HEK293 (cell line): ENCODE results near the gene ASMTL.

Source experiments
- CTCF ChIA-PET: fragments of 350-600 bp; formaldehyde crosslinking; extraction: SDS; loops from one replicate; lab custom pipeline; 2021; ENCODE audit warnings: antibody characterized with exemption; lab: Yijun Ruan, JAX
- POLR2A ChIA-PET: fragments of 300-600 bp; formaldehyde crosslinking; extraction: SDS; loops from one replicate; lab custom pipeline; 2020; ENCODE audit warnings: antibody characterized with exemption, inconsistent platforms; lab: Yijun Ruan, JAX
- H3K27ac ChIP-seq: fragments of 200-500 bp; sonication (Bioruptor generic); 2 replicates; pipeline ENCODE4 v1.5.1; 2014; ENCODE audit warnings: low read depth, low read length, control low read depth, inconsistent platforms; ENCODE audit errors: extremely low read depth
- H3K36me3 ChIP-seq, 2 experiments: fragments of 200-500 bp in 1 of 2; sonication (Bioruptor generic) in 1 of 2; 1 replicate in 1 of 2; 2 replicates in 1 of 2; pipeline ENCODE4 v1.5.1; 2014 to 2017; ENCODE audit warnings: inconsistent platforms in 2 of 2, low read length in 2 of 2; ENCODE audit not compliant: control insufficient read depth in 2 of 2, insufficient read depth in 1 of 2
- H3K4me1 ChIP-seq: fragments of 200-500 bp; sonication (Bioruptor generic); 2 replicates; pipeline ENCODE4 v1.5.1; 2014; ENCODE audit warnings: mild to moderate bottlenecking, low read length, inconsistent platforms; ENCODE audit not compliant: control insufficient read depth, insufficient read depth
- H3K4me3 ChIP-seq: 2 replicates; pipeline ENCODE4 v1.5.1; 2011; ENCODE audit warnings: low read depth, mild to moderate bottlenecking, control low read depth, low read length, moderate library complexity
- H3K9me3 ChIP-seq: fragments of 200-500 bp; sonication (Bioruptor generic); 2 replicates; pipeline ENCODE4 v1.5.1; 2014; ENCODE audit warnings: low read depth, low read length, inconsistent platforms; ENCODE audit not compliant: control insufficient read depth, insufficient read depth
- BCL11B ChIP-seq: fragments of 450-650 bp; formaldehyde crosslinking; IDR thresholded peaks from 2 replicates; pipeline ENCODE4 v1.5.1; 2016; ENCODE audit warnings: low read depth, missing biosample characterization, missing genetic modification characterization
- HOXA7 ChIP-seq: sonication (generic); formaldehyde crosslinking; IDR thresholded peaks from 2 replicates; pipeline ENCODE4 v1.8.1; 2022; ENCODE audit warnings: missing genetic modification reagents, borderline replicate concordance
- KLF1 ChIP-seq: fragments of 450-650 bp; formaldehyde crosslinking; IDR thresholded peaks from 2 replicates; pipeline ENCODE4 v1.5.1; 2016; ENCODE audit warnings: missing biosample characterization, missing genetic modification characterization
- KLF9 ChIP-seq: fragments of 450-650 bp; formaldehyde crosslinking; IDR thresholded peaks from 2 replicates; pipeline ENCODE4 v1.5.1; 2016; ENCODE audit warnings: missing biosample characterization, missing genetic modification characterization, low read depth
- PRDM2 ChIP-seq: fragments of 450-650 bp; formaldehyde crosslinking; IDR thresholded peaks from 2 replicates; pipeline ENCODE4 v1.5.1; 2016; ENCODE audit warnings: missing biosample characterization, missing genetic modification characterization, borderline replicate concordance
- SP3 ChIP-seq: fragments of 450-650 bp; formaldehyde crosslinking; IDR thresholded peaks from 2 replicates; pipeline ENCODE4 v1.5.1; 2016; ENCODE audit warnings: missing biosample characterization, missing genetic modification characterization
- TRIM28 ChIP-seq: IDR thresholded peaks from 2 replicates; pipeline ENCODE4 v1.6.1; 2011; ENCODE audit warnings: low read length, control low read depth, borderline replicate concordance
- ZBTB49 ChIP-seq: fragments of 450-650 bp; formaldehyde crosslinking; IDR thresholded peaks from 2 replicates; pipeline ENCODE4 v1.5.1; 2016; ENCODE audit warnings: missing biosample characterization, missing genetic modification characterization, low read depth
- ZBTB6 ChIP-seq: fragments of 450-650 bp; formaldehyde crosslinking; IDR thresholded peaks from 2 replicates; pipeline ENCODE4 v1.5.1; 2017; ENCODE audit warnings: missing biosample characterization, missing genetic modification characterization
- ZFP41 ChIP-seq: fragments of 450-650 bp; formaldehyde crosslinking; IDR thresholded peaks from 2 replicates; pipeline ENCODE4 v1.5.1; 2016; ENCODE audit warnings: missing biosample characterization, missing genetic modification characterization, borderline replicate concordance
- ZNF18 ChIP-seq: fragments of 450-650 bp; formaldehyde crosslinking; IDR thresholded peaks from 2 replicates; pipeline ENCODE4 v1.5.1; 2016; ENCODE audit warnings: missing biosample characterization, missing genetic modification characterization
- ZNF211 ChIP-seq: fragments of 450-650 bp; formaldehyde crosslinking; IDR thresholded peaks from 2 replicates; pipeline ENCODE4 v1.5.1; 2016; ENCODE audit warnings: low read depth, missing biosample characterization, missing genetic modification characterization
- ZNF24 ChIP-seq: fragments of 450-650 bp; formaldehyde crosslinking; IDR thresholded peaks from 2 replicates; pipeline ENCODE4 v1.5.1; 2016; ENCODE audit warnings: missing biosample characterization, missing genetic modification characterization
- ZNF488 ChIP-seq: fragments of 450-650 bp; formaldehyde crosslinking; IDR thresholded peaks from 2 replicates; pipeline ENCODE4 v1.5.1; 2016; ENCODE audit warnings: missing biosample characterization, missing genetic modification characterization
- ZNF530 ChIP-seq: fragments of 450-650 bp; formaldehyde crosslinking; IDR thresholded peaks from 2 replicates; pipeline ENCODE4 v1.5.1; 2016; ENCODE audit warnings: low read depth, missing biosample characterization, missing genetic modification characterization
- ZNF707 ChIP-seq: fragments of 450-650 bp; formaldehyde crosslinking; IDR thresholded peaks from 2 replicates; pipeline ENCODE4 v1.5.1; 2016; ENCODE audit warnings: missing biosample characterization, missing genetic modification characterization
- ZNF837 ChIP-seq: fragments of 450-650 bp; formaldehyde crosslinking; IDR thresholded peaks from 2 replicates; pipeline ENCODE4 v1.5.1; 2016; ENCODE audit warnings: missing biosample characterization, missing genetic modification characterization

The ASMTL gene

GRCh38 chrX:1442016-1442665, 10.6 kb downstream of the ASMTL start:
- peaks cover 4 to 17% of the 10 kb centered on the region in 2 experiments for H3K36me3 ChIP-seq
- TF ChIP-seq ZNF18 (no peak), ZBTB6 (tag by site-specific recombination) (no peak)
- no peak overlapping the region for H3K27ac ChIP-seq
- no peaks in the 10 kb centered on the region for H3K4me1 ChIP-seq
- no peak overlapping the region for H3K4me3 ChIP-seq
- ChIA-PET CTCF (no interaction called here), POLR2A (no interaction called here)
- H3K9me3 ChIP-seq: no peaks in the 10 kb centered on the region

GRCh38 chrX:1440506-1440905, 12.2 kb downstream of the ASMTL start:
- Histone ChIP-seq H3K36me3 (peaks cover 4 to 28% of the 10 kb centered on the region in 2 experiments), H3K9me3 (no peaks in the 10 kb centered on the region), H3K4me3 (no peak overlapping the region), H3K27ac (no peak overlapping the region), H3K4me1 (no peaks in the 10 kb centered on the region)
- ChIA-PET POLR2A (no interaction called here), CTCF (no interaction called here)
- no peak for TF ChIP-seq BCL11B (tag by site-specific recombination)
- TF ChIP-seq ZNF837 (tag by site-specific recombination): no peak
- TF ChIP-seq ZFP41: no peak
- TF ChIP-seq ZNF488 (tag by site-specific recombination): no peak
- TF ChIP-seq ZNF707 (tag by site-specific recombination): no peak
- TF ChIP-seq PRDM2 (tag by site-specific recombination): no peak
- no peak for TF ChIP-seq HOXA7
- no peak for TF ChIP-seq ZNF530 (tag by site-specific recombination)
- no peak for TF ChIP-seq KLF9 (tag by site-specific recombination)
- no peak for TF ChIP-seq ZNF24 (tag by site-specific recombination)
- no peak for TF ChIP-seq TRIM28
- TF ChIP-seq KLF1 (tag by site-specific recombination): no peak
- no peak for TF ChIP-seq ZNF211 (tag by site-specific recombination)
- no peak for TF ChIP-seq ZBTB49
- no peak for TF ChIP-seq SP3 (tag by site-specific recombination)
